ENCODE data around the gene ZNHIT6.

DNA sequence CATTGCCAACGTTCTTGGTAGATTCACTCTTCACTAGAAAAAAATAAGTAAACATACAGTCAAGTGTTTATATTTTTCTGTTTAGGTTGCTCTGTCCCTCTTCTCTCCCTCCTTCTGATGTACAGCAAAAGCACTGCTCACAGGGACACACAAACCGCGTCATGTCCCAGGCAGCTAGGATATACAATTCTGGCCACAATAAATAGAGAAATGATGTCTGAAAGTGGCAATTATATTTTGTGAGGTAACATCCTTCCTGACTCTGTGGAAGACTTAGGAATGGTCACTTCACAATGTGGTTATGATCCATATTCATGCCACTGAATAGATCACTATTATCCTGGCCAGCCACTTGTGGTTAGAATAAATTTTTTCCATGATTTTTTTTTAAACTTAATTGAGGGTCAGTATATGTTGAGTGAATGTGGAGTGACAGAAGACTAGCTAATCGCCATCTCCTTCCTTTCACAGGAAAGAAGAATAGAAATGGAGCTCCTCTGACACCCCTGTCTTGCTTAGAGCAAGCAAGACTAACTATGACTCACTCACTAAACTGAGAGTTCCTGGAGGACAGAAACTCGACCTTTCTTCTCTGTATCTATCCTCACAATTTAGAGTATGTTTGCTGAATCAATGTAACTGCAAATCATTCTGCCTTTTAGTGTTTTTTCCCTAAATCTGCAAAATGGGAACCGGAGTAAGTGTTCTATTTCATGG, 54.0 kb downstream of the ZNHIT6 start:
- TF ChIP-seq CTCF (IDR thresholded peaks at IDR 0.05; ENCODE audit: insufficient read depth, low read length, poor library complexity, severe bottlenecking), result no peak
- no peak for TF ChIP-seq EZH2phosphoT487 (conservative IDR thresholded peaks at IDR 0.05; ENCODE audit: low read length)
